Neural cell (in vitro differentiated cells): ENCODE results near the gene PPP2R5A. TPM values are rescaled to one million over a fixed set of nuclear protein-coding genes. Genes with fewer than 3 reads are reported as not detected.

Experiments used
- H2AFZ ChIP-seq: fragments of 200-600, 300-800 bp; sonication (generic), shearing (Covaris generic); 2 replicates; pipeline ENCODE4 v1.6.0; 2014; ENCODE audit warnings: low read depth, mild to moderate bottlenecking, antibody characterized with exemption, low read length, moderate library complexity
- H3F3A ChIP-seq: fragments of 200-600 bp; shearing (Covaris generic); 2 replicates; pipeline ENCODE4 v1.6.1; 2016; ENCODE audit warnings: mild to moderate bottlenecking, moderate library complexity, mixed read lengths, antibody characterized with exemption, low read length; ENCODE audit not compliant: insufficient read depth, poor library complexity, severe bottlenecking
- H3K27ac ChIP-seq: fragments of 200-600, 300-800 bp; sonication (generic), shearing (Covaris generic); 2 replicates; pipeline ENCODE4 v1.5.1; 2014; ENCODE audit warnings: mild to moderate bottlenecking, low read length, moderate library complexity
- H3K27me3 ChIP-seq: fragments of 300-800, 200-600 bp; sonication (generic), shearing (Covaris generic); 2 replicates; pipeline ENCODE4 v1.6.0; 2014; ENCODE audit warnings: mild to moderate bottlenecking, low read depth, low read length, moderate library complexity; ENCODE audit not compliant: insufficient read depth
- H3K36me3 ChIP-seq: fragments of 300-800, 200-600 bp; sonication (generic), shearing (Covaris generic); 2 replicates; pipeline ENCODE4 v1.5.1; 2014; ENCODE audit warnings: mild to moderate bottlenecking, antibody characterized with exemption, low read length, moderate library complexity; ENCODE audit not compliant: insufficient read depth
- H3K4me2 ChIP-seq: fragments of 300-800, 200-600 bp; sonication (generic), shearing (Covaris generic); 2 replicates; pipeline ENCODE4 v1.6.0; 2014; ENCODE audit warnings: mild to moderate bottlenecking, low read length
- H3K4me3 ChIP-seq: fragments of 300-800, 200-600 bp; sonication (generic), shearing (Covaris generic); 2 replicates; pipeline ENCODE4 v1.5.1; 2014; ENCODE audit warnings: mild to moderate bottlenecking, low read length, moderate library complexity
- H3K79me2 ChIP-seq: fragments of 200-600 bp; shearing (Covaris generic); replicated peaks from 2 replicates; pipeline ENCODE4 v1.6.0; 2014; ENCODE audit warnings: mild to moderate bottlenecking, low read length, moderate library complexity; ENCODE audit not compliant: insufficient read depth
- H3K9ac ChIP-seq: fragments of 300-800, 200-600 bp; sonication (generic), shearing (Covaris generic); 2 replicates; pipeline ENCODE4 v1.6.1; 2016; ENCODE audit warnings: mild to moderate bottlenecking, low read length, mixed read lengths
- H3K9me2 ChIP-seq: fragments of 200-600 bp; shearing (Covaris generic); 2 replicates; pipeline ENCODE4 v1.6.1; 2016; ENCODE audit warnings: mild to moderate bottlenecking, low read length, mixed read lengths; ENCODE audit not compliant: insufficient read depth
- H3K9me3 ChIP-seq: fragments of 200-600, 300-800 bp; sonication (generic), shearing (Covaris generic); 2 replicates; pipeline ENCODE4 v1.6.1; 2016; ENCODE audit warnings: mild to moderate bottlenecking, mixed run types, low read length, moderate library complexity, mixed read lengths
- H4K20me1 ChIP-seq: fragments of 200-600 bp; shearing (Covaris generic); 2 replicates; pipeline ENCODE4 v1.6.1; 2016; ENCODE audit warnings: mild to moderate bottlenecking, mixed run types; ENCODE audit not compliant: insufficient read depth
- CTCF ChIP-seq: fragments of 450-650 bp; IDR thresholded peaks from 2 replicates; pipeline ENCODE4 v1.5.1; 2014; ENCODE audit warnings: antibody characterized with exemption, mild to moderate bottlenecking, moderate library complexity; ENCODE audit not compliant: poor library complexity, severe bottlenecking
- EP300 ChIP-seq: fragments of 450-650 bp; conservative IDR thresholded peaks from 2 replicates; pipeline ENCODE4 v1.6.1; 2014; ENCODE audit warnings: antibody characterized with exemption, mild to moderate bottlenecking, moderate library complexity; ENCODE audit not compliant: poor library complexity, severe bottlenecking
- EZH2 ChIP-seq: fragments of 200-600, 300-800 bp; shearing (Covaris generic), sonication (generic); IDR thresholded peaks from 2 replicates; pipeline ENCODE4 v1.6.1; 2014; ENCODE audit warnings: antibody characterized with exemption, low read length, borderline replicate concordance, mild to moderate bottlenecking; ENCODE audit not compliant: insufficient read depth, poor library complexity, severe bottlenecking
- MXI1 ChIP-seq: fragments of 450-650 bp; conservative IDR thresholded peaks from 2 replicates; pipeline ENCODE4 v1.6.1; 2014; ENCODE audit warnings: antibody characterized with exemption, mild to moderate bottlenecking; ENCODE audit not compliant: poor library complexity, severe bottlenecking
- POLR2AphosphoS5 ChIP-seq: IDR thresholded peaks from 2 replicates; pipeline ENCODE4 v1.6.1; 2012
- RAD21 ChIP-seq: fragments of 450-650 bp; conservative IDR thresholded peaks from 2 replicates; pipeline ENCODE4 v1.6.1; 2014; ENCODE audit warnings: antibody characterized with exemption, mild to moderate bottlenecking, moderate library complexity
- REST ChIP-seq: IDR thresholded peaks from 2 replicates; pipeline ENCODE4 v1.6.1; 2012; ENCODE audit warnings: borderline replicate concordance
- SMC3 ChIP-seq: fragments of 450-650 bp; conservative IDR thresholded peaks from 2 replicates; pipeline ENCODE4 v1.6.1; 2014; ENCODE audit warnings: antibody characterized with exemption, mild to moderate bottlenecking, moderate library complexity; ENCODE audit not compliant: poor library complexity
- TAF1 ChIP-seq: IDR thresholded peaks from 2 replicates; pipeline ENCODE4 v1.6.1; 2012; ENCODE audit warnings: low read depth
- polyA plus RNA-seq: library from polyadenylated mRNA; depleted of rRNA; stranded (reverse); fragments of >200 nt; gene quantifications from 2 replicates; pipeline ENCODE4 v1.2.3, GENCODE V29; 2014

PPP2R5A gene
- polyA plus RNA-seq, 1 donor from 2014 or later = 5.9 TPM

GRCh38 chr1:212359794-212360479 lies 74.7 kb downstream of the PPP2R5A start:
- Histone ChIP-seq H4K20me1 (no peaks in the 10 kb centered on the region), H3K9me2 (no peaks in the 10 kb centered on the region), H3K36me3 (no peaks in the 10 kb centered on the region), H3F3A (no peaks in the 10 kb centered on the region), H3K4me2 (no peak overlapping the region), H3K79me2 (no peaks in the 10 kb centered on the region), H2AFZ (no peak overlapping the region), H3K27me3 (no peaks in the 10 kb centered on the region), H3K9ac (no peak overlapping the region), H3K9me3 (no peaks in the 10 kb centered on the region), H3K4me3 (no peak overlapping the region), H3K27ac (no peak overlapping the region)
- TF ChIP-seq REST = no peak
- no peak for TF ChIP-seq MXI1
- TF ChIP-seq TAF1 = no peak
- TF ChIP-seq POLR2AphosphoS5 = no peak
- TF ChIP-seq EZH2 = no peak
- TF ChIP-seq CTCF = no peak
- no peak for TF ChIP-seq EP300
- TF ChIP-seq RAD21 = no peak
- TF ChIP-seq SMC3 = no peak

GRCh38 chr1:212364985-212365384 lies 79.8 kb downstream of the PPP2R5A start:
- no peak overlapping the region for H3K4me3 ChIP-seq
- TF ChIP-seq EP300 (no peak), REST (no peak), RAD21 (no peak), CTCF (no peak), MXI1 (no peak), SMC3 (no peak), POLR2AphosphoS5 (no peak), TAF1 (no peak)
- H3K9ac ChIP-seq = no peak overlapping the region
- no peaks in the 10 kb centered on the region for H3K27me3 ChIP-seq
- no peak overlapping the region for H3K4me2 ChIP-seq
- H3K9me3 ChIP-seq = no peaks in the 10 kb centered on the region
- no peaks in the 10 kb centered on the region for H3K79me2 ChIP-seq
- no peaks in the 10 kb centered on the region for H3K9me2 ChIP-seq
- H3K36me3 ChIP-seq = no peaks in the 10 kb centered on the region
- H3F3A ChIP-seq = no peaks in the 10 kb centered on the region
- no peak overlapping the region for H3K27ac ChIP-seq
- H2AFZ ChIP-seq = no peak overlapping the region
- no peaks in the 10 kb centered on the region for H4K20me1 ChIP-seq
